Measurements from ENCODE around the gene WSCD1. TPM values are rescaled to one million over a fixed set of nuclear protein-coding genes. Genes with fewer than 3 reads are reported as not detected.

Gene WSCD1
- total RNA-seq, 4 donors from 2014 or later, result 1.7 to 6.8 (median 3.5) TPM

GRCh38 chr17:6153375-6153774, 83.2 kb downstream of the WSCD1 start:
- Histone ChIP-seq H3K36me3 (no peaks in the 10 kb centered on the region), H3K27ac (replicated peaks in 1 of 4) (no peak overlapping the region), H3K4me3 (no peak overlapping the region), H3K9me3 (no peaks in the 10 kb centered on the region), H3K27me3 (peaks cover 0 to 24% (median 0%) of the 10 kb centered on the region in 4 donors), H3K4me1 (no peaks in the 10 kb centered on the region)
- DNase-seq (ENCODE audit: extremely low spot score), result no peak
- TF ChIP-seq POLR2AphosphoS5 (IDR thresholded peaks at IDR 0.05), result no peak
- no peak for TF ChIP-seq EP300 (IDR thresholded peaks at IDR 0.05)
- no peak for TF ChIP-seq POLR2A (IDR thresholded peaks at IDR 0.05; ENCODE audit: low read depth)
- intact Hi-C loops (cut with DNase I), result no loop called here
- 74% methylated on average over 6 of the region's 6 CpGs for WGBS

DNA sequence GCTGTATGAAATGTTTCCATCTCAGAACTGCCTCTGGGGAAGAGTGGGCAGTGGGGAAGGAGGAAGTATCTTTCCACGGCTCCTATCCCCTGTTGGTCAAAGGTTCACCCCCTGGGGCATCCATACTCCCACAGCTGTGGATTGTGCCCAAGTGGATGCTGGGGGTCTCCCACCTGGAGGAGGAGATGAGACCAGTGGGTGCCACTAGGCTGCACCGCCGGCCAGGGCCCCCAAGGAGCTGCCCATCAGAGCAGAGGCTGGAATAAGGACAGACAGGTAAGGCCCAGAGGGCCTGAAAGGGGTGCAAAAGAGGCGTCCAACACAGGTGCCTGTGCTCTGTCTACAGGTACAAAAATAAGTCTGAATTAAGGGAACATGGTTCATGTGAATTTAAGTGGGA, 87.5 kb downstream of the WSCD1 start:
- intact Hi-C loops (cut with DNase I), result no loop called here
- no peaks in the 10 kb centered on the region for H3K36me3 ChIP-seq
- WGBS, result 76% methylated on average over 2 of the region's 4 CpGs

GRCh38 chr17:6159541-6160231, 89.5 kb downstream of the WSCD1 start:
- 72% methylated on average over 11 of the region's 15 CpGs for WGBS
- intact Hi-C loops (cut with DNase I), result no loop called here
- Histone ChIP-seq H3K9me3 (no peaks in the 10 kb centered on the region), H3K4me3 (no peak overlapping the region), H3K27ac (replicated peaks in 1 of 4) (no peak overlapping the region), H3K4me1 (no peaks in the 10 kb centered on the region), H3K27me3 (peaks cover 0 to 43% (median 0%) of the 10 kb centered on the region in 4 donors), H3K36me3 (no peaks in the 10 kb centered on the region)
- no peak for TF ChIP-seq POLR2AphosphoS5 (IDR thresholded peaks at IDR 0.05)
- TF ChIP-seq POLR2A (IDR thresholded peaks at IDR 0.05; ENCODE audit: low read depth), result no peak
- TF ChIP-seq, protein P1, sequence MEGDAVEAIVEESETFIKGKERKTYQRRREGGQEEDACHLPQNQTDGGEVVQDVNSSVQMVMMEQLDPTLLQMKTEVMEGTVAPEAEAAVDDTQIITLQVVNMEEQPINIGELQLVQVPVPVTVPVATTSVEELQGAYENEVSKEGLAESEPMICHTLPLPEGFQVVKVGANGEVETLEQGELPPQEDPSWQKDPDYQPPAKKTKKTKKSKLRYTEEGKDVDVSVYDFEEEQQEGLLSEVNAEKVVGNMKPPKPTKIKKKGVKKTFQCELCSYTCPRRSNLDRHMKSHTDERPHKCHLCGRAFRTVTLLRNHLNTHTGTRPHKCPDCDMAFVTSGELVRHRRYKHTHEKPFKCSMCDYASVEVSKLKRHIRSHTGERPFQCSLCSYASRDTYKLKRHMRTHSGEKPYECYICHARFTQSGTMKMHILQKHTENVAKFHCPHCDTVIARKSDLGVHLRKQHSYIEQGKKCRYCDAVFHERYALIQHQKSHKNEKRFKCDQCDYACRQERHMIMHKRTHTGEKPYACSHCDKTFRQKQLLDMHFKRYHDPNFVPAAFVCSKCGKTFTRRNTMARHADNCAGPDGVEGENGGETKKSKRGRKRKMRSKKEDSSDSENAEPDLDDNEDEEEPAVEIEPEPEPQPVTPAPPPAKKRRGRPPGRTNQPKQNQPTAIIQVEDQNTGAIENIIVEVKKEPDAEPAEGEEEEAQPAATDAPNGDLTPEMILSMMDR (IDR thresholded peaks at IDR 0.05), result no peak
- TF ChIP-seq EP300 (IDR thresholded peaks at IDR 0.05), result no peak
- no peak for DNase-seq (ENCODE audit: extremely low spot score)

More for the DNA sequence above, 87.5 kb downstream of the WSCD1 start:
- Histone ChIP-seq H3K27ac (replicated peaks in 1 of 4) (no peak overlapping the region), H3K4me3 (no peak overlapping the region), H3K9me3 (no peaks in the 10 kb centered on the region), H3K27me3 (peaks cover 0 to 25% (median 0%) of the 10 kb centered on the region in 4 donors), H3K4me1 (no peaks in the 10 kb centered on the region)
- no peak for TF ChIP-seq POLR2AphosphoS5 (IDR thresholded peaks at IDR 0.05)
- TF ChIP-seq EP300 (IDR thresholded peaks at IDR 0.05), result no peak
- TF ChIP-seq POLR2A (IDR thresholded peaks at IDR 0.05; ENCODE audit: low read depth), result no peak
- TF ChIP-seq, protein P1 (IDR thresholded peaks at IDR 0.05), result no peak
- DNase-seq (ENCODE audit: extremely low spot score), result no peak

- Histone ChIP-seq H3K36me3 (no peaks in the 10 kb centered on the region), H3K4me1 (no peaks in the 10 kb centered on the region), H3K27me3 (peaks cover 0 to 48% (median 0%) of the 10 kb centered on the region in 4 donors), H3K9me3 (no peaks in the 10 kb centered on the region), H3K4me3 (no peak overlapping the region), H3K27ac (replicated peaks in 1 of 4) (no peak overlapping the region)
- DNase-seq (ENCODE audit: extremely low spot score), result no peak
- 87% methylated on average over 6 of the region's 8 CpGs for WGBS
- intact Hi-C loops (cut with DNase I), result no loop called here
- no peak for TF ChIP-seq POLR2AphosphoS5 (IDR thresholded peaks at IDR 0.05)
- TF ChIP-seq, protein P1 (IDR thresholded peaks at IDR 0.05), result no peak
These were observed 90.0 kb downstream of the WSCD1 start for GRCh38 chr17:6160232-6160555.

DNA sequence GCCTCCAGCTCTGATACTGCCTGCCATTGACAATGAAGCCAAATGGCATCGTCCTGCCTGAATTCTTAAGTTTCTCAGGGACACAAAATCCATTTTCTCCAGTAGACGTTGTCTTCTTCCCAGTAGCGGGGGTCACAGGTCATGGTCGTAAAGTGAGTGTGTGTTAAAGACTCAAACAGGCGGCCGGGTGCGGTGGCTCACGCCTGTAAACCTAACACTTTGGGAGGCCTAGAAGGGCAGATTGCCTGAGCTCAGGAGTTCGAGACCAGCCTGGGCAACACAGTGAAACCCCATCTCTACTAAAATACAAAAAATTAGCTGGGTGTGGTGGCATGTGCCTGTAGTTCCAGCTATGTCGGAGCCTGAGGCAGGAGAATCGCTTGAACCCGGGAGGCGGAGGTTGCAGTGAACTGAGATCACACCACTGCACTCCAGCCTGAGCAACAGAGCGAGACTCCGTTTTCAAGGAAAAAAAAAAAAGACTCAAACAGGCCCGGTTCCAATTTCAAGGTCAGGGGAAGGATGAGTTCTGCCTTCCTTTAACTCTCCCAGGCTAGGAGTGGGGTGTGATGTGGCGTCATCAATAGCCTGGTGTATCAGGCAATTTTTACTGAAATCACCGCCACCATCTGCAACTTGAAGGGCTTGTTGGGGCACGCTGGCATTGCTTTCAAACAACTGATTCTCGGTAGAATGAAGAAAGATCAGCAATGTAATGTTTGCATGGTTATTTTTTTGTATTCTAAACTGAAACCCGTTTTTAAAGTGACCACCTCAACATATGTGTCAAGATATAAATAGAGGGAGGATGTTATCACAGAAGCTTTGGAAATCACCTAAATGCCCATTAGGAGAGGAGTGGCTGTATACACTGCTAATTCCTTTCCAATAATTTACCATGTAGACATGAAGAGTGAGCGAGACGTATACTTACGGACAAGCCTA, 91.0 kb downstream of the WSCD1 start:
- TF ChIP-seq, protein P1 (IDR thresholded peaks at IDR 0.05), result no peak
- TF ChIP-seq POLR2AphosphoS5 (IDR thresholded peaks at IDR 0.05) (no peak), POLR2A (IDR thresholded peaks at IDR 0.05; ENCODE audit: low read depth) (no peak), EP300 (IDR thresholded peaks at IDR 0.05) (no peak)
- Histone ChIP-seq H3K27ac (replicated peaks in 1 of 4) (no peak overlapping the region), H3K4me3 (no peak overlapping the region), H3K27me3 (peaks cover 0 to 55% (median 0%) of the 10 kb centered on the region in 4 donors), H3K36me3 (no peaks in the 10 kb centered on the region), H3K4me1 (no peaks in the 10 kb centered on the region), H3K9me3 (no peaks in the 10 kb centered on the region)
- 80% methylated on average over 24 of the region's 24 CpGs for WGBS
- intact Hi-C loops (cut with DNase I), result no loop called here
- DNase-seq (ENCODE audit: extremely low spot score), result no peak
